GM23248 (cell line): ENCODE results near the gene DHRS7B. TPM values are rescaled to one million over a fixed set of nuclear protein-coding genes. Genes with fewer than 3 reads are reported as not detected.
A peak's percentile ranks its signal among the peaks of the same experiment; 100 is the strongest.

Experiments
- DNase-seq: peaks from one replicate; pipeline ENCODE4 v3.0.0-alpha.2; 2015
- H2AFZ ChIP-seq: fragments of 200-600 bp; sonication (generic); 2 replicates; pipeline ENCODE4 v1.6.1; 2016; ENCODE audit warnings: antibody characterized with exemption
- H3F3A ChIP-seq: fragments of 200-600 bp; sonication (generic); 2 replicates; pipeline ENCODE4 v1.6.1; 2016; ENCODE audit warnings: mild to moderate bottlenecking, antibody characterized with exemption, mixed run types; ENCODE audit not compliant: insufficient read depth
- H3K27ac ChIP-seq: fragments of 200-600 bp; sonication (generic); 2 replicates; pipeline ENCODE4 v1.5.1; 2016; ENCODE audit warnings: mild to moderate bottlenecking
- H3K27me3 ChIP-seq: fragments of 200-600 bp; sonication (generic); replicated peaks from 2 replicates; pipeline ENCODE4 v1.6.1; 2016; ENCODE audit warnings: mild to moderate bottlenecking; ENCODE audit not compliant: insufficient read depth
- H3K36me3 ChIP-seq: fragments of 200-600 bp; sonication (generic); 2 replicates; pipeline ENCODE4 v1.6.1; 2016; ENCODE audit warnings: low read depth, mild to moderate bottlenecking
- H3K4me1 ChIP-seq: fragments of 200-600 bp; sonication (generic); 2 replicates; pipeline ENCODE4 v1.6.1; 2016; ENCODE audit warnings: mild to moderate bottlenecking; ENCODE audit not compliant: insufficient read depth
- H3K4me2 ChIP-seq: fragments of 200-600 bp; sonication (generic); one replicate; pipeline ENCODE4 v1.6.1; 2016; ENCODE audit warnings: mild to moderate bottlenecking; ENCODE audit not compliant: unreplicated experiment
- H3K4me3 ChIP-seq: fragments of 200-600 bp; sonication (generic); 2 replicates; pipeline ENCODE4 v1.5.1; 2016; ENCODE audit warnings: mild to moderate bottlenecking
- H3K79me2 ChIP-seq: fragments of 200-600 bp; sonication (generic); 2 replicates; pipeline ENCODE4 v1.6.1; 2016; ENCODE audit warnings: mild to moderate bottlenecking; ENCODE audit not compliant: insufficient read depth
- H3K9ac ChIP-seq: fragments of 200-600 bp; sonication (generic); 2 replicates; pipeline ENCODE4 v1.6.1; 2016; ENCODE audit warnings: mild to moderate bottlenecking
- H3K9me2 ChIP-seq: fragments of 200-600 bp; sonication (generic); 2 replicates; pipeline ENCODE4 v1.6.1; 2016; ENCODE audit warnings: mixed run types, mild to moderate bottlenecking, moderate library complexity; ENCODE audit not compliant: insufficient read depth
- H3K9me3 ChIP-seq: fragments of 200-600 bp; sonication (generic); one replicate; pipeline ENCODE4 v1.6.1; 2017; ENCODE audit warnings: low read depth
- H4K20me1 ChIP-seq: fragments of 200-600 bp; sonication (generic); 2 replicates; pipeline ENCODE4 v1.6.0; 2016; ENCODE audit not compliant: insufficient read depth
- EZH2 ChIP-seq: fragments of 200-600 bp; sonication (generic); IDR thresholded peaks from 2 replicates; pipeline ENCODE4 v1.6.1; 2018; ENCODE audit warnings: antibody characterized with exemption, mild to moderate bottlenecking; ENCODE audit not compliant: insufficient read depth, poor library complexity, severe bottlenecking
- EZH2phosphoT487 ChIP-seq: fragments of 200-600 bp; sonication (generic); IDR thresholded peaks from 2 replicates; pipeline ENCODE4 v1.6.1; 2018; ENCODE audit warnings: antibody characterized with exemption, moderate library complexity, mild to moderate bottlenecking, low read depth; ENCODE audit not compliant: insufficient read depth
- WGBS, 2 experiments: methylation state at CpG; one replicate each; pipeline ENCODE4 v1.1.6; 2015 to 2017; ENCODE audit warnings: low lambda C conversion rate in 2 of 2, low coverage in 1 of 2; ENCODE audit errors: missing lambda C conversion rate in 2 of 2; 5-methylcytosine and 5-hydroxymethylcytosine counted together
- in situ Hi-C: fragments of 300-500 bp; cut with MboI; formaldehyde crosslinking; loops from 2 replicates; pipeline ENCODE4 v1.15.0; 2020
- polyA plus RNA-seq: library from polyadenylated mRNA; unstranded; fragments of >200 nt; fragmentation: Nextera tagmentation; extraction: Ambion mirVana; gene quantifications from 2 replicates; pipeline ENCODE4 v1.2.1, GENCODE V29; 2016
- total RNA-seq: library from RNA; depleted of rRNA; stranded (reverse); fragments of >200 nt; shearing (Covaris generic); gene quantifications from 2 replicates; pipeline ENCODE4 v1.2.3, GENCODE V29; 2014

The DHRS7B gene
- total and polyA plus RNA-seq, 2 experiments from 2014 or later, result 34.7 to 36.9 TPM

GRCh38 chr17:21231533-21231932 lies 104.8 kb downstream of the DHRS7B start:
- Histone ChIP-seq H3K9ac (no peak overlapping the region), H2AFZ (no peak overlapping the region), H3K9me3 (no peaks in the 10 kb centered on the region), H3K4me2 (no peak overlapping the region), H3K4me3 (no peak overlapping the region), H3F3A (no peaks in the 10 kb centered on the region), H3K27ac (no peak overlapping the region), H3K79me2 (no peaks in the 10 kb centered on the region), H3K36me3 (no peaks in the 10 kb centered on the region), H3K9me2 (no peaks in the 10 kb centered on the region), H3K27me3 (no peaks in the 10 kb centered on the region), H3K4me1 (no peaks in the 10 kb centered on the region), H4K20me1 (no peaks in the 10 kb centered on the region)
- no peak for DNase-seq
- no peak for TF ChIP-seq EZH2phosphoT487
- TF ChIP-seq EZH2, result no peak
- 79% methylated on average over 6 of the region's 6 CpGs for WGBS, 2 experiments
- in situ Hi-C loops, result loop anchor here (10.0 kb wide), 1 partner anchor 67 kb away; no protein-coding TSS in a partner anchor

GRCh38 chr17:21232033-21232749 lies 105.4 kb downstream of the DHRS7B start:
- H4K20me1 ChIP-seq, result no peaks in the 10 kb centered on the region
- H3K9ac ChIP-seq, result no peak overlapping the region
- H3K27ac ChIP-seq, result no peak overlapping the region
- H3K9me3 ChIP-seq, result no peaks in the 10 kb centered on the region
- no peaks in the 10 kb centered on the region for H3K36me3 ChIP-seq
- TF ChIP-seq EZH2phosphoT487 (no peak), EZH2 (no peak)
- in situ Hi-C loops, result loop anchor here (10.0 kb wide), 1 partner anchor 67 kb away; no protein-coding TSS in a partner anchor
- H3K4me3 ChIP-seq, result no peak overlapping the region
- H3K79me2 ChIP-seq, result no peaks in the 10 kb centered on the region
- H3K9me2 ChIP-seq, result no peaks in the 10 kb centered on the region
- no peaks in the 10 kb centered on the region for H3K27me3 ChIP-seq
- H2AFZ ChIP-seq, result no peak overlapping the region
- H3K4me1 ChIP-seq, result no peaks in the 10 kb centered on the region
- no peaks in the 10 kb centered on the region for H3F3A ChIP-seq
- DNase-seq, result no peak
- 92 to 95% methylated on average over 4 of the region's 4 CpGs for WGBS, 2 experiments
- no peak overlapping the region for H3K4me2 ChIP-seq

- H3K4me1 ChIP-seq, result no peaks in the 10 kb centered on the region
- no peaks in the 10 kb centered on the region for H3K36me3 ChIP-seq
- no peaks in the 10 kb centered on the region for H3K27me3 ChIP-seq
- H3K4me2 ChIP-seq, result no peak overlapping the region
- H3F3A ChIP-seq, result no peaks in the 10 kb centered on the region
- DNase-seq, result peak; percentile 40
- no peaks in the 10 kb centered on the region for H3K79me2 ChIP-seq
- H2AFZ ChIP-seq, result no peak overlapping the region
- in situ Hi-C loops, result loop anchor here (10.0 kb wide), 1 partner anchor 69 kb away; no protein-coding TSS in a partner anchor
- 13 to 22% methylated on average over 7 of the region's 7 CpGs for WGBS, 2 experiments
- TF ChIP-seq EZH2phosphoT487 (no peak), EZH2 (no peak)
- H3K4me3 ChIP-seq, result no peak overlapping the region
- H3K9me3 ChIP-seq, result no peaks in the 10 kb centered on the region
- H3K9ac ChIP-seq, result no peak overlapping the region
- H3K27ac ChIP-seq, result no peak overlapping the region
- H4K20me1 ChIP-seq, result no peaks in the 10 kb centered on the region
- no peaks in the 10 kb centered on the region for H3K9me2 ChIP-seq
These were observed 107.0 kb downstream of the DHRS7B start for GRCh38 chr17:21233581-21234347.

GRCh38 chr17:21235921-21236320 lies 109.2 kb downstream of the DHRS7B start:
- Histone ChIP-seq H3F3A (no peaks in the 10 kb centered on the region), H3K4me2 (no peak overlapping the region), H3K27me3 (no peaks in the 10 kb centered on the region), H3K36me3 (no peaks in the 10 kb centered on the region), H2AFZ (no peak overlapping the region), H3K9me3 (no peaks in the 10 kb centered on the region), H3K27ac (no peak overlapping the region), H3K4me1 (no peaks in the 10 kb centered on the region), H3K4me3 (no peak overlapping the region), H3K79me2 (no peaks in the 10 kb centered on the region), H4K20me1 (no peaks in the 10 kb centered on the region), H3K9me2 (no peaks in the 10 kb centered on the region), H3K9ac (no peak overlapping the region)
- in situ Hi-C loops, result loop anchor here (10.0 kb wide), 1 partner anchor 71 kb away; no protein-coding TSS in a partner anchor
- TF ChIP-seq EZH2phosphoT487, result no peak
- TF ChIP-seq EZH2, result no peak
- 80 to 86% methylated on average over 1 of the region's 1 CpG for WGBS, 2 experiments
- no peak for DNase-seq
